ENCODE data around the gene COMMD1. TPM values are rescaled to one million over a fixed set of nuclear protein-coding genes. Genes with fewer than 3 reads are reported as not detected.
"Not testable (repeated sequence)": the region's sequence is repeated elsewhere in the genome, so short reads cannot be mapped to it uniquely, and the experiment has no call there.

COMMD1 gene
- total RNA-seq, 1 donor from 2014 or later, result 33.0 TPM

GRCh38 chr2:62141142-62141740, 235.8 kb downstream of the COMMD1 start:
- Mint-ChIP-seq H3K9me3 (ENCODE audit: low read depth) (no peaks in the 10 kb centered on the region), H3K4me1 (ENCODE audit: low read depth) (peaks cover 2% of the 10 kb centered on the region), H3K4me3 (ENCODE audit: low read depth) (no peak overlapping the region), H3K36me3 (ENCODE audit: insufficient read depth) (peaks cover 1% of the 10 kb centered on the region), H3K27ac (no peak overlapping the region), H3K27me3 (no peaks in the 10 kb centered on the region)
- DNase-seq (ENCODE audit: low spot score, unreplicated experiment), result no peak
- TF ChIP-seq CTCF (IDR thresholded peaks at IDR 0.05; ENCODE audit: unreplicated experiment), result no peak

GRCh38 chr2:62142054-62142453, 236.6 kb downstream of the COMMD1 start:
- H3K4me1 Mint-ChIP-seq (ENCODE audit: low read depth), result peaks cover 2% of the 10 kb centered on the region
- no peak overlapping the region for H3K4me3 Mint-ChIP-seq (ENCODE audit: low read depth)
- no peaks in the 10 kb centered on the region for H3K27me3 Mint-ChIP-seq
- H3K9me3 Mint-ChIP-seq (ENCODE audit: low read depth), result no peaks in the 10 kb centered on the region
- no peak overlapping the region for H3K27ac Mint-ChIP-seq
- DNase-seq (ENCODE audit: low spot score, unreplicated experiment), result no peak
- no peak for TF ChIP-seq CTCF (IDR thresholded peaks at IDR 0.05; ENCODE audit: unreplicated experiment)
- peaks cover 1% of the 10 kb centered on the region for H3K36me3 Mint-ChIP-seq (ENCODE audit: insufficient read depth)

GRCh38 chr2:62143696-62144095, 238.2 kb downstream of the COMMD1 start:
- Mint-ChIP-seq H3K4me1 (ENCODE audit: low read depth) (no peaks in the 10 kb centered on the region), H3K27ac (no peak overlapping the region), H3K4me3 (ENCODE audit: low read depth) (no peak overlapping the region), H3K27me3 (no peaks in the 10 kb centered on the region), H3K9me3 (ENCODE audit: low read depth) (no peaks in the 10 kb centered on the region), H3K36me3 (ENCODE audit: insufficient read depth) (peaks cover 1% of the 10 kb centered on the region)
- TF ChIP-seq CTCF (IDR thresholded peaks at IDR 0.05; ENCODE audit: unreplicated experiment), result no peak
- no peak for DNase-seq (ENCODE audit: low spot score, unreplicated experiment)

GRCh38 chr2:62144689-62145477, 239.4 kb downstream of the COMMD1 start:
- H3K27me3 Mint-ChIP-seq, result no peaks in the 10 kb centered on the region
- H3K4me3 Mint-ChIP-seq (ENCODE audit: low read depth), result no peak overlapping the region
- TF ChIP-seq CTCF (IDR thresholded peaks at IDR 0.05; ENCODE audit: unreplicated experiment), result no peak
- no peak for DNase-seq (ENCODE audit: low spot score, unreplicated experiment)
- H3K4me1 Mint-ChIP-seq (ENCODE audit: low read depth), result no peaks in the 10 kb centered on the region
- peaks cover 1% of the 10 kb centered on the region for H3K36me3 Mint-ChIP-seq (ENCODE audit: insufficient read depth)
- H3K27ac Mint-ChIP-seq, result no peak overlapping the region
- H3K9me3 Mint-ChIP-seq (ENCODE audit: low read depth), result no peaks in the 10 kb centered on the region

- H3K36me3 Mint-ChIP-seq (ENCODE audit: insufficient read depth), result peaks cover 1% of the 10 kb centered on the region
- H3K4me1 Mint-ChIP-seq (ENCODE audit: low read depth), result no peaks in the 10 kb centered on the region
- H3K27ac Mint-ChIP-seq, result no peak overlapping the region
- TF ChIP-seq CTCF (IDR thresholded peaks at IDR 0.05; ENCODE audit: unreplicated experiment), result no peak
- H3K4me3 Mint-ChIP-seq (ENCODE audit: low read depth), result no peak overlapping the region
- DNase-seq (ENCODE audit: low spot score, unreplicated experiment), result no peak
- no peaks in the 10 kb centered on the region for H3K9me3 Mint-ChIP-seq (ENCODE audit: low read depth)
- no peaks in the 10 kb centered on the region for H3K27me3 Mint-ChIP-seq
These were observed 240.1 kb downstream of the COMMD1 start for GRCh38 chr2:62145478-62146100.

GRCh38 chr2:62146790-62147189, 241.3 kb downstream of the COMMD1 start:
- H3K36me3 Mint-ChIP-seq (ENCODE audit: insufficient read depth); H3K4me3 Mint-ChIP-seq (ENCODE audit: low read depth); DNase-seq (ENCODE audit: low spot score, unreplicated experiment); H3K27me3 Mint-ChIP-seq; H3K4me1 Mint-ChIP-seq (ENCODE audit: low read depth); H3K9me3 Mint-ChIP-seq (ENCODE audit: low read depth); H3K27ac Mint-ChIP-seq: not testable (repeated sequence)
